GM12878 (cell line): ENCODE measurements around the gene LRRC27. TPM values are rescaled to one million over a fixed set of nuclear protein-coding genes. Genes with fewer than 3 reads are reported as not detected.

Source experiments
- ATAC-seq: fragments of 200-7000 bp; cut with Tn5 transposase; 3 replicates; pipeline ENCODE4 v1.9.1; 2020; ENCODE audit warnings: mild to moderate bottlenecking, moderate library complexity
- BruUV-seq: library from RNA; stranded (reverse); fragments of 400-500 nt; replicated peaks from 2 replicates; lab custom pipeline; 2021; lab: Mats Ljungman, UMichigan
- CTCF ChIA-PET: fragments of 300-600 bp; sonication (Branson Sonifier 250); formaldehyde crosslinking; extraction: SDS; loops from one replicate; lab custom pipeline; 2021; ENCODE audit warnings: inconsistent platforms; lab: Yijun Ruan, JAX
- POLR2A ChIA-PET: fragments of 350-600 bp; formaldehyde crosslinking; extraction: SDS; loops from one replicate; lab custom pipeline; 2021; ENCODE audit warnings: inconsistent platforms; lab: Charles Lee
- RAD21 ChIA-PET: fragments of 300-600 bp; sonication (Branson Sonifier 250); formaldehyde crosslinking; loops from one replicate; lab custom pipeline; 2023; ENCODE audit warnings: antibody characterized with exemption; ENCODE audit not compliant: unreplicated experiment; lab: Charles Lee
- SMC1A ChIA-PET: fragments of 300-600 bp; sonication (Branson Sonifier 250); formaldehyde crosslinking; loops from one replicate; lab custom pipeline; 2023; ENCODE audit not compliant: unreplicated experiment, uncharacterized antibody; lab: Charles Lee
- DNase-seq: peaks from one replicate; pipeline ENCODE4 v3.0.0-alpha.2; 2011; ENCODE audit warnings: low read depth, low spot score
- FAIRE-seq: peaks from 3 replicates; lab custom pipeline; 2011; peaks lifted over from hg19 to GRCh38; lab: Jason Lieb, UNC
- H2AFZ ChIP-seq: 2 replicates; pipeline ENCODE4 v1.6.0; 2011; ENCODE audit warnings: low read depth, low read length, control low read depth; ENCODE audit not compliant: control insufficient read depth
- H3K27ac ChIP-seq: 2 replicates; pipeline ENCODE4 v1.5.1; 2011; ENCODE audit warnings: control low read depth; ENCODE audit not compliant: control insufficient read depth, insufficient read depth
- H3K27me3 ChIP-seq, 2 experiments: replicated peaks in 1 of 2; 2 replicates each; pipeline versions ENCODE4 v1.6.0 to v1.6.1; 2011; ENCODE audit warnings: low read length in 1 of 2; ENCODE audit not compliant: control insufficient read depth in 2 of 2, insufficient read depth in 2 of 2
- H3K36me3 ChIP-seq, 2 experiments: 2 replicates each; pipeline ENCODE4 v1.5.1; 2011; ENCODE audit warnings: low read length in 1 of 2; ENCODE audit not compliant: control insufficient read depth in 2 of 2, insufficient read depth in 2 of 2
- H3K4me1 ChIP-seq: 2 replicates; pipeline ENCODE4 v1.6.1; 2011; ENCODE audit warnings: mild to moderate bottlenecking, low read length, moderate library complexity, mixed read lengths; ENCODE audit not compliant: control insufficient read depth, insufficient read depth
- H3K4me2 ChIP-seq: 2 replicates; pipeline ENCODE4 v1.6.0; 2011; ENCODE audit warnings: control low read depth; ENCODE audit not compliant: control insufficient read depth, insufficient read depth
- H3K4me3 ChIP-seq: fragments of 200-600 bp; sonication (generic); 2 replicates; pipeline ENCODE4 v1.5.1; 2016
- H3K79me2 ChIP-seq: 2 replicates; pipeline ENCODE4 v1.6.0; 2011; ENCODE audit warnings: low read length; ENCODE audit not compliant: control insufficient read depth, insufficient read depth
- H3K9ac ChIP-seq: 2 replicates; pipeline ENCODE4 v1.8.0; 2011; ENCODE audit warnings: low read length, control low read depth, mixed read lengths; ENCODE audit not compliant: control insufficient read depth, insufficient read depth
- H3K9me3 ChIP-seq: replicated peaks from 3 replicates; pipeline ENCODE4 v1.5.1; 2011; ENCODE audit warnings: mild to moderate bottlenecking, low read length; ENCODE audit not compliant: control insufficient read depth, insufficient read depth
- H4K20me1 ChIP-seq: 2 replicates; pipeline ENCODE4 v1.6.0; 2011; ENCODE audit not compliant: control insufficient read depth, insufficient read depth
- EZH2 ChIP-seq: IDR thresholded peaks from 2 replicates; pipeline ENCODE4 v1.6.1; 2012; ENCODE audit warnings: low read depth, mild to moderate bottlenecking, control low read depth, inconsistent platforms, low read length, borderline replicate concordance; ENCODE audit not compliant: control insufficient read depth
- JUND ChIP-seq: IDR thresholded peaks from 2 replicates; pipeline ENCODE4 v1.6.1; 2012; ENCODE audit warnings: low read depth, mild to moderate bottlenecking, low read length, improper control_type of control experiment, moderate library complexity
- POU2F2 ChIP-seq: IDR thresholded peaks from 3 replicates; pipeline ENCODE4 v1.6.1; 2011; ENCODE audit warnings: low read depth, mild to moderate bottlenecking, low read length, borderline replicate concordance
- SIX5 ChIP-seq: IDR thresholded peaks from 2 replicates; pipeline ENCODE4 v1.6.1; 2011; ENCODE audit warnings: mild to moderate bottlenecking, low read depth, low read length, moderate library complexity; ENCODE audit not compliant: severe bottlenecking
- YY1 ChIP-seq: IDR thresholded peaks from 2 replicates; pipeline ENCODE4 v1.6.1; 2011; ENCODE audit warnings: low read depth, mild to moderate bottlenecking, low read length
- ZBED1 ChIP-seq: IDR thresholded peaks from 2 replicates; pipeline ENCODE4 v1.6.1; 2016; ENCODE audit warnings: borderline replicate concordance
- ZZZ3 ChIP-seq: IDR thresholded peaks from 2 replicates; pipeline ENCODE4 v1.6.1; 2011; ENCODE audit warnings: low read depth; ENCODE audit not compliant: control insufficient read depth, insufficient read length
- WGBS: methylation state at CpG from one replicate; pipeline ENCODE4 v1.1.6; 2016; ENCODE audit warnings: low lambda C conversion rate; ENCODE audit not compliant: insufficient replicate concordance, insufficient coverage; ENCODE audit errors: missing lambda C conversion rate; 5-methylcytosine and 5-hydroxymethylcytosine counted together
- in situ Hi-C: fragments of 300-500 bp; cut with MboI; formaldehyde crosslinking; loops from 9 replicates; pipeline ENCODE4 v1.14.3; 2018; ENCODE audit warnings: mixed read lengths
- intact Hi-C: fragments of 100-400 bp; cut with micrococcal nuclease; formaldehyde crosslinking; loops from one replicate; pipeline ENCODE4 v1.14.2; 2022; ENCODE audit not compliant: unreplicated experiment
- polyA plus RNA-seq, 11 experiments: library from polyadenylated mRNA; depleted of rRNA in 4 of 11; unstranded in 6 of 11; stranded (reverse) in 5 of 11; fragments of >200 nt; fragmentation: Nextera tagmentation in 4 of 11; fragmentation: Illumina TruSeq in 1 of 11; extraction: Ambion mirVana in 4 of 11; extraction: Trizol in 1 of 11; gene quantifications; 1 replicate in 1 of 11; 2 replicates in 10 of 11; pipeline versions ENCODE4 v1.2.1 to v1.2.3, GENCODE V29; 2011 to 2016; ENCODE audit warnings: inconsistent platforms in 2 of 11, missing spikeins in 2 of 11, low read depth in 1 of 11
- total RNA-seq, 4 experiments: library from RNA; depleted of rRNA in 3 of 4; stranded (reverse); fragments of >200 nt in 3 of 4; fragmentation: Illumina TruSeq in 1 of 4; extraction: Trizol in 1 of 4; gene quantifications; 2 replicates each; pipeline versions ENCODE4 v1.2.1 to v1.2.3, GENCODE V29; 2013 to 2021
- TF ChIP-seq, protein P1 (sequence below): fragments of 450-650 bp; IDR thresholded peaks from 2 replicates; pipeline ENCODE4 v1.6.1; 2016; ENCODE audit warnings: mild to moderate bottlenecking
- TF ChIP-seq, protein P2 (sequence below): fragments of 450-650 bp; IDR thresholded peaks from 2 replicates; pipeline ENCODE4 v1.6.1; 2017; ENCODE audit warnings: mild to moderate bottlenecking, moderate library complexity

LRRC27 gene
- total and polyA plus RNA-seq, 10 of the 15 experiments (the other 5 are each of a cell fraction or from before 2014, with no cell fraction given): 0.48 to 6.9 (median 4.7) TPM

DNA sequence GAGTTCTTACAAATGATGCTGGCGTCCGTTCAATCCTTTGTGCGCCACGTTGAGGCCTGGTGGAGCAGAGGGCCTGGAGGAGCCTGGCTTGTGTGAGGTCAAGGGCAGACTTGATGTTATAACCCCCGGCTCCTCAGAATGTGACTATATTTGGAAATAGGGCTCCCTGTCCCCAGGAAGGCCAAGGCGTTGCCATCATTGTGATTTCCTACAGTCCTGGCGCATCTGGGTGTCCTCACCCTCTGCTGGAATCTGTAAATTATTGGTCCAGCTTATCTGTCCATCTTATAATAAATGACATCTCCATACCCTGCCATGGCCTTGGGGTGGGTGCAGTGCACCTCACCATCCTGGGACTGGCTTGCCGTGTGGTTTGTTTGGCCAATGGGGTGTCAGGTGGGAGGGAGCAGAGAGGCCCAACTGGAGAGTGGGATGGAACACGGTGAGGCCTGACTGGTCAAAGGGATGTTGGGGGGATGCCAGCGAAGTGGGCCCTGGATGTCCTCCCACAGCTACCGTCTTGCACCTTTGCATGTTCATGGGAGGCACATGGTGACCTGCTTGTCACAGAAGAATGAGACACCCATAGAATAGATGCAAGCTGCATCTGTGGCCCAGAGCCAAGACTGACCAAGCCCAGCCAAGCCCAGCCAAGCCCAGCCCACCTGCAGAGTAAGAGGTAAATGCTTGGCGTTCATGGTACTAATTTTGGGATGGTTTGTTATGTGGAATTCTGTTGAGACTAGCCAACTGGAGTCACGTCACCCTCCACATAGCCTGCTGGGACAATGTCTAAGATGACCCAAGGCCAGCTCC, 11.1 kb upstream of the LRRC27 start:
- H3K4me2 ChIP-seq: peak overlapping the region; percentile 77
- ChIA-PET RAD21 (no interaction called here), POLR2A (no interaction called here), SMC1A (interaction anchor here (1.0 kb wide), 1 partner anchor 68 kb away, joined by 3 read pairs; no protein-coding TSS in a partner anchor), CTCF (interaction anchor here (0.6 kb wide), 1 partner anchor 27 kb away, joined by 3 read pairs; no protein-coding TSS in a partner anchor)
- peaks cover 28% of the 10 kb centered on the region for H3K4me1 ChIP-seq
- intact Hi-C loops (loop anchor here (5.0 to 10.0 kb wide), 2 partner anchors 216 to 254 kb away; partner anchors contain the start of gene INPP5A), in situ Hi-C loops (no loop called here)
- BruUV-seq: no TSS peak
- no peaks in the 10 kb centered on the region for H3K27me3 ChIP-seq
- ATAC-seq (peak; percentile 10; the same call in 2 of the 3 replicates), FAIRE-seq (no peak), DNase-seq (no peak)
- 71% methylated on average over 13 of the region's 13 CpGs for WGBS
- no peaks in the 10 kb centered on the region for H3K9me3 ChIP-seq
- no peak overlapping the region for H3K4me3 ChIP-seq
- no peaks in the 10 kb centered on the region for H4K20me1 ChIP-seq
- peaks cover 0 to 3% of the 10 kb centered on the region in 2 experiments; a peak in 1 of 4 replicates for H3K36me3 ChIP-seq
- H3K79me2 ChIP-seq: no peaks in the 10 kb centered on the region
- TF ChIP-seq YY1: no peak
- H3K9ac ChIP-seq: no peak overlapping the region
- H2AFZ ChIP-seq: no peak overlapping the region
- H3K27ac ChIP-seq: 0 out of 2 replicates have a peak overlapping the region, but pooled peaks have one; percentile 17

DNA sequence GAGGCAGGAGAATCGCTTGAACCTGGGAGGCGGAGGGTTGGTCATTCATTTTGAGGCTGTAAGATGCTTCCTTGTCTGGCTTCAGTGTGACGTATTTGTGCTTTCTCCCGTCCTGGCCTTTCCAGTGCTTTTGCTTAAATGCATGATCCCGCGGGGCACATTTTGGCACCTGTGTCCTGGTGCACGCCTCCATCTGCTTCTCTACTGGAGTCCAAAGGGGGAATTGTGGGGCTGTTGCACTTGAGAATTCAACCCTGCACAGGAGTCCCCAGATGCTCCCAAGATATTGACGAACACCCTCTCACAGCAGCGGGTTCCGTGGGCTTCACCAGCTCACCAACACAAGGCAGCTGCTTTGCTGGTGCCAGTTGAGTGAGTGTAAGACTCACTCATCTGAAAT, 10.3 kb upstream of the LRRC27 start:
- ChIA-PET CTCF (no interaction called here), RAD21 (no interaction called here), SMC1A (no interaction called here), POLR2A (no interaction called here)
- peaks cover 36% of the 10 kb centered on the region for H3K4me1 ChIP-seq
- BruUV-seq: no TSS peak
- no peak overlapping the region for H3K9ac ChIP-seq
- in situ Hi-C loops: no loop called here
- H3K9me3 ChIP-seq: peaks cover 1% of the 10 kb centered on the region; the same call in 1 of the 3 replicates
- no peak overlapping the region for H3K4me3 ChIP-seq
- DNase-seq: no peak
- WGBS: 96% methylated on average over 10 of the region's 10 CpGs
- H3K79me2 ChIP-seq: no peaks in the 10 kb centered on the region
- H4K20me1 ChIP-seq: no peaks in the 10 kb centered on the region
- intact Hi-C loops: loop anchor here (5.0 to 10.0 kb wide), 2 partner anchors 216 to 253 kb away; partner anchors contain the start of gene INPP5A
- H3K27me3 ChIP-seq: no peaks in the 10 kb centered on the region
- FAIRE-seq: no peak
- H2AFZ ChIP-seq: no peak overlapping the region
- no peak for ATAC-seq
- peaks cover 0 to 3% of the 10 kb centered on the region in 2 experiments; a peak in 1 of 4 replicates for H3K36me3 ChIP-seq
- H3K4me2 ChIP-seq: no peak overlapping the region
- no peak overlapping the region for H3K27ac ChIP-seq
- TF ChIP-seq SIX5: no peak
- no peak for TF ChIP-seq JUND
- TF ChIP-seq POU2F2: no peak
- no peak for TF ChIP-seq EZH2
- TF ChIP-seq ZZZ3: no peak
- TF ChIP-seq, protein P1, sequence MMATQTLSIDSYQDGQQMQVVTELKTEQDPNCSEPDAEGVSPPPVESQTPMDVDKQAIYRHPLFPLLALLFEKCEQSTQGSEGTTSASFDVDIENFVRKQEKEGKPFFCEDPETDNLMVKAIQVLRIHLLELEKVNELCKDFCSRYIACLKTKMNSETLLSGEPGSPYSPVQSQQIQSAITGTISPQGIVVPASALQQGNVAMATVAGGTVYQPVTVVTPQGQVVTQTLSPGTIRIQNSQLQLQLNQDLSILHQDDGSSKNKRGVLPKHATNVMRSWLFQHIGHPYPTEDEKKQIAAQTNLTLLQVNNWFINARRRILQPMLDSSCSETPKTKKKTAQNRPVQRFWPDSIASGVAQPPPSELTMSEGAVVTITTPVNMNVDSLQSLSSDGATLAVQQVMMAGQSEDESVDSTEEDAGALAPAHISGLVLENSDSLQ: no peak
- no peak for TF ChIP-seq ZBED1
- TF ChIP-seq, protein P2, sequence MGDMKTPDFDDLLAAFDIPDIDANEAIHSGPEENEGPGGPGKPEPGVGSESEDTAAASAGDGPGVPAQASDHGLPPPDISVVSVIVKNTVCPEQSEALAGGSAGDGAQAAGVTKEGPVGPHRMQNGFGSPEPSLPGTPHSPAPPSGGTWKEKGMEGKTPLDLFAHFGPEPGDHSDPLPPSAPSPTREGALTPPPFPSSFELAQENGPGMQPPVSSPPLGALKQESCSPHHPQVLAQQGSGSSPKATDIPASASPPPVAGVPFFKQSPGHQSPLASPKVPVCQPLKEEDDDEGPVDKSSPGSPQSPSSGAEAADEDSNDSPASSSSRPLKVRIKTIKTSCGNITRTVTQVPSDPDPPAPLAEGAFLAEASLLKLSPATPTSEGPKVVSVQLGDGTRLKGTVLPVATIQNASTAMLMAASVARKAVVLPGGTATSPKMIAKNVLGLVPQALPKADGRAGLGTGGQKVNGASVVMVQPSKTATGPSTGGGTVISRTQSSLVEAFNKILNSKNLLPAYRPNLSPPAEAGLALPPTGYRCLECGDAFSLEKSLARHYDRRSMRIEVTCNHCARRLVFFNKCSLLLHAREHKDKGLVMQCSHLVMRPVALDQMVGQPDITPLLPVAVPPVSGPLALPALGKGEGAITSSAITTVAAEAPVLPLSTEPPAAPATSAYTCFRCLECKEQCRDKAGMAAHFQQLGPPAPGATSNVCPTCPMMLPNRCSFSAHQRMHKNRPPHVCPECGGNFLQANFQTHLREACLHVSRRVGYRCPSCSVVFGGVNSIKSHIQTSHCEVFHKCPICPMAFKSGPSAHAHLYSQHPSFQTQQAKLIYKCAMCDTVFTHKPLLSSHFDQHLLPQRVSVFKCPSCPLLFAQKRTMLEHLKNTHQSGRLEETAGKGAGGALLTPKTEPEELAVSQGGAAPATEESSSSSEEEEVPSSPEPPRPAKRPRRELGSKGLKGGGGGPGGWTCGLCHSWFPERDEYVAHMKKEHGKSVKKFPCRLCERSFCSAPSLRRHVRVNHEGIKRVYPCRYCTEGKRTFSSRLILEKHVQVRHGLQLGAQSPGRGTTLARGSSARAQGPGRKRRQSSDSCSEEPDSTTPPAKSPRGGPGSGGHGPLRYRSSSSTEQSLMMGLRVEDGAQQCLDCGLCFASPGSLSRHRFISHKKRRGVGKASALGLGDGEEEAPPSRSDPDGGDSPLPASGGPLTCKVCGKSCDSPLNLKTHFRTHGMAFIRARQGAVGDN: no peak
